ENCODE measurements around the gene ZDHHC3.

DNA sequence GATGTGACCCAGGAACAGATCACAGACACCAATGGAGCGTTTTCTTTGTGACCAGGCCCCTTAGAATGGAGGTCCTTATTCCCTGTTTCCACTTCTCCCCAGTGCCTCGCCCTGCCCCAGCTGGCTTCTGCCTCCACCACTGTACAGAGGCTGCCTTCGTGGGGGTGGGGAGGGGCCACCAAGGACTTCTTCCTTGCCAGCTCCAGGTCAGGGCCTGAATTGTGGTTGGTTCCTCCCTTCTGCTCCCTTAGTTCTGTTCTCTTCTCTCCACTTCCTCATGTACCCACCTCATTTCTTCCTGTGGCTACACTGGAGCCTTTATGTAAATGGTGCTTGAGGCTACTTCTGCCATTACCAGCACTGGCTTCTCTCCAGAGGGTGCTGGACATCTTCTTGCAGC, 85.1 kb downstream of the ZDHHC3 start:
- TF ChIP-seq, protein P1, sequence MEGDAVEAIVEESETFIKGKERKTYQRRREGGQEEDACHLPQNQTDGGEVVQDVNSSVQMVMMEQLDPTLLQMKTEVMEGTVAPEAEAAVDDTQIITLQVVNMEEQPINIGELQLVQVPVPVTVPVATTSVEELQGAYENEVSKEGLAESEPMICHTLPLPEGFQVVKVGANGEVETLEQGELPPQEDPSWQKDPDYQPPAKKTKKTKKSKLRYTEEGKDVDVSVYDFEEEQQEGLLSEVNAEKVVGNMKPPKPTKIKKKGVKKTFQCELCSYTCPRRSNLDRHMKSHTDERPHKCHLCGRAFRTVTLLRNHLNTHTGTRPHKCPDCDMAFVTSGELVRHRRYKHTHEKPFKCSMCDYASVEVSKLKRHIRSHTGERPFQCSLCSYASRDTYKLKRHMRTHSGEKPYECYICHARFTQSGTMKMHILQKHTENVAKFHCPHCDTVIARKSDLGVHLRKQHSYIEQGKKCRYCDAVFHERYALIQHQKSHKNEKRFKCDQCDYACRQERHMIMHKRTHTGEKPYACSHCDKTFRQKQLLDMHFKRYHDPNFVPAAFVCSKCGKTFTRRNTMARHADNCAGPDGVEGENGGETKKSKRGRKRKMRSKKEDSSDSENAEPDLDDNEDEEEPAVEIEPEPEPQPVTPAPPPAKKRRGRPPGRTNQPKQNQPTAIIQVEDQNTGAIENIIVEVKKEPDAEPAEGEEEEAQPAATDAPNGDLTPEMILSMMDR (IDR thresholded peaks at IDR 0.05): no peak
- TF ChIP-seq EP300 (IDR thresholded peaks at IDR 0.05): no peak
- TF ChIP-seq POLR2A (IDR thresholded peaks at IDR 0.05): no peak
- no peak for TF ChIP-seq POLR2AphosphoS5 (IDR thresholded peaks at IDR 0.05)
